Suppressor macrophage (primary cell): ENCODE measurements around the gene MTMR10.

Source experiments
- DNase-seq, 4 experiments: peaks; one replicate each; pipeline ENCODE4 v3.0.0-alpha.2; 2020 to 2022

Gene MTMR10

DNA sequence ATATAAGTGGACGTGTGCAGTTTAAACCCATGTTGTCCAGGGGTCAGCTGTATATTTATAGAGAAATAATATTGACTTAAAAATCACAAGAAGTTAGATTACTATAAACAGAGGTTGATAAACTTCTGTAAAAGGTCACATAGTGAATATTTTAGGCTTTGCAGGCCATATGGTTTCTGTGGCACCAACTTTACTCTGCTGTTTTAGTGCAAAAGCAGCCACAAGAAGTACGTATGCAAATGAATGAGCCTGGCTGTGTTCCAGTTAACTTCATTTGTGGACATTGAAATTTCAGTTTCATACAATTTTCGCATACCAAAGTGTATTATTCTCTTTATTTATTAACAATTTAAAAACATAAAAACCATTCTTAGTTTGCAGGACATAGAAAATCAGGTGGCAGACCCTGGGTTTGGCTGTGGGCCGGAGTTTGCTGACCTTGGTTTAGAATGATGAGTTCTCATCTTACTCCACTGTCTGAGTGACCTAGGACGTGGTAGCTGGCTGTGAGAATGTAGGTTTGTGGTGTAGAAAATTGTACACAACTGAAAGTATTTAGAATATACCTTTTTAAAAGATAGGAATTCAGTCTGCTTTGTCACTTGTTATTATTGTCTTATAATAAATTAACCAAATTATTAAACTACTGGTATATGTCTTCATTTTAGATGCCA lies 71.4 kb downstream of the MTMR10 start:
- DNase-seq, result no peak

DNA sequence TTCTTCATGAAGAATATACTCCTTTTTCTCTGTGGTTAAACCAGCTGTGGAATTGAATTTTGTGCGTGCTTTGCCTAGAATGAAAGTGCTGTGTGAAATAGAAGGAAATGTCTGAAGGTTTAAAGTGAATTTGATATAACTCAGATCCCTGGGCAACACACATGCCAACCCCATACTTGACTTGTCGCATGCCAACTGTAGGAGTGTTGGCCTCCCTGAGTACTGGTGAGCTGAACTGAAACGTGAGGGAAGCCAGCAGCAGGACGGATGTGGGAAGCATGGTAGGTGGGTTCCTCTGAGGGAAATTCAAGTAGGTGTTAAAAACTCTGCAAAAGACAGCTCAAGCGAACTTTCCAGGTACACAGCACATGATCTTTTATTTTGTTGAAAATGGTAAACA lies 73.1 kb downstream of the MTMR10 start:
- DNase-seq, result no peak

DNA sequence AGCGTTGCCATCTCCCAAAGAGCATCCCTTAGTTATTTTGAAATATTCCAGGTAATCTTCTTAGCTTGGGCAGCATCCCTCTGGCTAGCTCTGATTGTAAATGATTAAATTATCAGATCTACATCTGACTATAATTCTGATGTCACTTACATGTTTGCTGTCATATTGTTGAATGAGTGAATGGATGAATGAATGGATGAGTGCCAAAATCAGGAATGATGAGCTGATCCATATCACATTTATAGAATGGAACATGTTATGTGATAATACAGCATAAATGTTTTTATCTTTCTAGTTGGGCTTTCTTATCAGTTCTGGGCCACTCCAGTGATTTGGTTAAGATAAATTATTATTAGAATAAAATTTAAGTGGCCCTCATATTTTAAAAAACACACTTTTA lies 73.8 kb downstream of the MTMR10 start:
- no peak for DNase-seq

DNA sequence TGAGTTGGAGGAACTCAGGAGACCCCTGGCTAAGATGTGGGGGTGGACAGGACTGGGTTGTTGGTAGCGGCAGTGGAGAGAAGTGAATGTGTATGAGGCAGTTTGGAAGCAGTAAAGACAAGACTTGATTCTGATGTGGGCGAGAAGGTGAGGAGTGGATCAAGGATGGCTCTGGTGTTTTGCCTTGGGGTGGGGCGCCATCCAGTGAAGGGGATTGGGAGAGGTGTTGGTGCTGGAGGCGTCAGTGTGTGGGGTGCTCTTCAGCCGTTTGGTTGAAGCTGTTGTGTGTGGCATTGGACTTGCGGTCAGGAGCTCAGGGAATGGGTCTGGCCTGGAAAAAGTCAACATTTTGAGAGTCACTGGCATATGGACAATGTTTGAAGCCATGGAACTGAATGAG lies 74.4 kb downstream of the MTMR10 start:
- DNase-seq, result no peak

DNA sequence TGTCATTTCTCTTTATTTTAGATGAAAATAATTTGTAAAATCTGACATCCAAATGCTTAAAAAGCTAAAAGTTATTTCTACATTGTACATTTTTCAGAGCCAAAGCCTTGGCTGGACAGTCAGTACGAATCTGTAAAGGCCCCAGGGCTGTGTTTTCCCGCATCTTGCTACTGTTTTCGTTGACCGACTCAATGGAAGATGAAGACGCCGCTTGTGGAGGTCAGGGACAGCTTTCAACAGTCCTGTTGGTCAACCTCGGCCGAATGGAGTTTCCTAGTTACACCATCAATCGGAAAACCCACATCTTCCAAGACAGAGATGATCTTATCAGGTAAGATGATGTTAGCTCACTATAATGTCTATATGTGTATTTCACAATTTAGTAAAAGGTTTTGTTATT lies 77.7 kb downstream of the MTMR10 start:
- no peak for DNase-seq

DNA sequence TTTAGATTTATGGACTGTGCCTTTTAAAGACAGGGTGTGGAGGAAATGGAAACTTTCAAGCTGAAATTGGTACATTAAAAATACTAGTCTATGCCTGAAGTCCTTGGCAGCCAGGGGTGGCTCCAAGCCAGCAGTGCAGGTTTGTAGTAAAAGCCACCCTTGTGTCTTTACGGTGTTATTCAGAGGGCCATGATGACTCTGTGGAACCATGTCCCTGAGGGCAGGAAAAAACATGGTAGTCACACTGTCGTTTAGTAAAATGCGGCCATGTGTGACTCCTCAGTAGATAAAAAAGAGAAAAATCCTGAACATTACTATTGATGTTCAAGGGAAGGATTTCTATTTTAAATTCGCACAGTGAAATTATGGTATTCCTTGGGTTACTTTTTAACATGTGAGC lies 85.1 kb downstream of the MTMR10 start:
- no peak for DNase-seq

DNA sequence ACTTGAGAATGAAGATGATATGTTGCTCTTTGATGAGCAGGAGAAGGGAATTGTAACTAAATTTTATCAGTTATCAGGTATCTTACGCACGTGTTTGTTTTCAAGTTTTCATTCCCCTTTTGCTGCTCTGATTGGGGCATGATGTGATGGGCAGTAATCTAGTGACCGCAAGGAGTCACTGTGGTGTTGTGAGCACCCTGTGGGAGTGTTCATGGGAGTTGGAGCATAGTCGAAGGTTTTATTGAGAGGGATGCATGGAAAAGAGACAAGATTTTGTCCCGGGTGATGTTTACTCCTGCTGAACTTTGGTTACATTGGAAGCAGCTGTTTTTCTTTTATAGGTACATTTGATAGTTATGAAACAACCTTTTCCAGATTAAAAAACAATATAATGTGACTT lies 85.6 kb downstream of the MTMR10 start:
- DNase-seq, result no peak

DNA sequence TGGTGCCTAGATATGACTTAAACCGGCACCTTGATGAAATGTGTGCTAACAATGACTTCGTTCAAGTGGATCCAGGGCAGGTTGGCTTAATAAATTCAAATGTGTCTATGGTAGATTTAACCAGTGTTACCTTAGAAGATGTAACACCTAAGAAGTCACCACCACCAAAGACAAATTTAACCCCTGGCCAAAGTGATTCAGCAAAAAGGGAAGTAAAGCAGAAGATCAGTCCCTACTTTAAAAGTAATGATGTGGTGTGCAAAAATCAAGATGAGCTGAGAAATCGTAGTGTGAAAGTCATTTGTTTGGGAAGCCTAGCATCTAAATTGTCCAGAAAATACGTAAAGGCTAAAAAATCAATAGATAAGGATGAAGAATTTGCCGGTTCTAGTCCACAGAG lies 86.6 kb downstream of the MTMR10 start:
- no peak for DNase-seq

DNA sequence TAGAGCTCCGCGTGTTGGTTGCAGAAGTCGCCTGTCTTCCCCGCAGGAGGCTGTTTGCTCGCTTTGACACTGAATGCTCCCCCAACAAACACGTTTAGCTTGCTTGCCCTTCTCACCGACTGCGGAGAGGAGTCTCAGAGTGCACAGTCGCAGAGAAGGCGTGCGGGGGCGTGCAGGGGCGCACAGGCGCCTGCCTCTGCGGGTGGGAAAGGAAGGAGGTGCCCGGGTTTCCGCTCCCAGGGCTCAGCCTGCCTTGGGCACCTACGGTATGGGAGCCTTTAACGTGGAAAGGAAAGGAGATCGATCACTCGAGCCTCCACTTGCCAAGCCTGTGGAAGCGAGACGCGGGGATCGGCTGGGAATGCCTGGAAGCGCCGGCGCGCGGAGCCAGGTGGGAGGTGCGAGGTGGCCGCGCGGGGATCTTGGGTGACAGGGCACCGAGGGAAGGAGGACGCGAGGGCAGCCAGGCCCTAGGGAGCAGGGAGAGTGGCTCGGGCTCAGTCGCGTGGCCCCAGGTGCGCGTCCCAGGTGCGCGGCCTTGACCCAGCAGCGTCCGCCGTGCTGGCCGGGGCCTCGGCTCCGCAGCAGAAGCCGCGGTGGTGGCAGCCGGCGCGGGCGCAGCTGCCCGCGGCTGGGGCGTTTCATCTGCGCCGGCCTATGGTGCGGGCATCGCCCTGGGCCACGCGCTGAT lies 87.8 kb downstream of the MTMR10 start, which contains the start of gene FAN1:
Gene FAN1, plus strand, starts transcription at position 419 of the 691 bp plus-strand sequence. CDS start 749 bp downstream, outside the sequence.
- DNase-seq, result peak; percentile 78 to 90 (median 84)

DNA sequence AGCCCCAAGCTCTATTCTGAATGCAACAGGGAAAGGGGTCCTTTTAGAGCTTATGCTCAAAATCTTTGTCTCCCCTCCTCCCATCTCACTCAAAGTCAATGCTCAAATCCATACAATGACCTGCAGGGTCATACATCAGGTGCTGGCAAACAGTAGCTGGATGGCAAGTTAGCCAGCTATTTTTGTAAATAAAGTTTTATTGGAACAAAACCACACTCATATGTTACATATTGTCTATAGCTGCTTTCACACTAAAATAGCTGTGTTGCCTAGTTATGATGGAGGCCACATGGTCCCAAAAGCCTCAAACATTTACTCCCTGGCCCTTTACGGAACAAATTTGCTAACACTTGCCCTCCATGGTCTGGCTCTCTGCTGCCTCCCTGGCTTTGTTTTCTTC lies 89.5 kb downstream of the MTMR10 start:
- no peak for DNase-seq

DNA sequence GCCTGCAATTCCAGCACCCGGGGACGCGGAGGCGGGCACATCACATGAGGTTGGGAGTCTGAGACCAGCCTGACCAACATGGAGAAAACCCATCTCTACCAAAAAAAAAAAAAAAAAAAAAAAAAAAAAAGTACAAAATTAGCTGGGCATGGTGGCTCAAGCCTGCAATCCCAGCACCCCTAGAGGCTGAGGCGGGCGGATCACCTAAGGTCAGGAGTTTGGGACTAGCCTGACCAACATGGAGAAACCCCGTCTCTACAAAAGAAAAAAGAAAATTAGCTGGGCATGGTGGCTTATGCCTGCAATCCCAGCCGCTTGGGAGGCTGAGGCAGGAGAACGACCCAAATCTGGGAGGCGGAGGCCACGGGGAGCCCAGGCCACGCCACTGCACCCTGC lies 95.2 kb downstream of the MTMR10 start:
- no peak for DNase-seq

DNA sequence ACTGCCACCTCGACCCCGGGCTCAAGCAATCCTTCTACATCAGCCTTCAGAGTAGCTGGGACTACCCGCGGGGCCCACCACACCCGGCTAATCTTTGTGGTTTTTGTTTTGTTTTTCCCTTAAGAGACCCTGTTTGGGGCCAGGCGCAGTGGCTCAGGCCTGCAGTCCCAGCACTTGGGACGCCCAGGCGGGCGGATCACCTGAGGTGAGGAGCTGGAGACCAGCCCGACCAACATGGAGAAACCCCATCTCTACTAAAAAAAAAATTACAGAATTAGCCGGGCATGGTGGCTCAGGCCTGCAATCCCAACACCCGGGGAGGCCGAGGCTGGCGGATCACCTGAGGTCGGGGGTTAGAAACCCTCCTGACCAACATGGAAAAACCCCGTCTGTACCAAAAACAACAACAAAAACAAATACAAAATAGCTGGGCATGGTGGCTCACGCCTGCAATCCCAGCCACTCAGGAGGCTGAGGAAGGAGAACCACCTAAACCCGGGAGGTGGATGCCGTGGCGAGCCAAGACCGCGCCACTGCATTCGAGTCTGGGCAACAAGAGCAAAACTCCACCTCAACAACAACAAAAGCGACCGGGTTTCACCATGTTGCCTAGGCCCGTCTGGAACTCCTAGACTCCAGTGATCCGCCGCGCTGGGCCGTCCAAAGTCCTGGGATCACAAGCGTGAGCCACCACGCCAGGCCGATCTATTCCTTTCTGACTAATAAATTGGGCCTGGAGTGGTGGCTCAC lies 95.8 kb downstream of the MTMR10 start:
- no peak for DNase-seq

DNA sequence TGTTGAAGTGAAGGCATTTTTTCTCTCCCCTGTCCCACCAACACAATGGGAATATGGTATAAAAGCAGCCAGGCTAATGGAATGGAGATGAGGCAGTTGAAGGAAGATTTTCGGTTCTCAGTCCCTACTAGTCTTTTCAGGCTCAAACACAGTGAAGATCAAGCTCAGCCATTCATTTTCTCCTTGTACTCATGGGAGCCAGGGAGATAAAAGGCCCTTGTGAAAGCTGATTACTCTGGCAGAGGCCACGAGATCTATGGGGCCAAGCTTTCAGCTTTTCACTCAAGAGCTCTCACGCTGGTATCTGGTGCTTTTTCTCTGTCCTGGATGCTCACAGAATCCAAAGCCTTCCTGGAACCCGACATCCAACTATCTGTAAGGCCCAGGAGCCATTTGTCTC lies 102.2 kb downstream of the MTMR10 start:
- DNase-seq, result no peak
